Ectodermal cell (in vitro differentiated cells): ENCODE measurements around the gene COPS8.

Experiments
- H3K27ac ChIP-seq: 2 replicates; pipeline ENCODE4 v1.7.0; 2013; ENCODE audit warnings: mild to moderate bottlenecking, low read depth, low read length; ENCODE audit not compliant: insufficient read depth, poor library complexity, severe bottlenecking
- H3K27me3 ChIP-seq: 2 replicates; pipeline ENCODE4 v1.7.0; 2013; ENCODE audit warnings: mild to moderate bottlenecking, low read length; ENCODE audit not compliant: insufficient read depth, control insufficient read depth, poor library complexity, severe bottlenecking
- H3K36me3 ChIP-seq: one replicate; pipeline ENCODE4 v1.7.0; 2013; ENCODE audit warnings: low read length; ENCODE audit not compliant: control insufficient read depth, insufficient read depth
- H3K4me1 ChIP-seq: one replicate; pipeline ENCODE4 v1.7.0; 2013; ENCODE audit warnings: low read length; ENCODE audit not compliant: control insufficient read depth, insufficient read depth
- H3K4me3 ChIP-seq: 2 replicates; pipeline ENCODE4 v1.7.0; 2013; ENCODE audit warnings: low read depth, low read length, control low read depth; ENCODE audit not compliant: insufficient read depth
- H3K9me3 ChIP-seq: 2 replicates; pipeline ENCODE4 v1.7.0; 2013; ENCODE audit warnings: mild to moderate bottlenecking, low read length, moderate library complexity; ENCODE audit not compliant: control insufficient read depth
- WGBS, 2 experiments: methylation state at CpG; one replicate each; pipeline ENCODE4 v1.1.7; 2013; ENCODE audit warnings: missing lambda C conversion rate in 2 of 2; 5-methylcytosine and 5-hydroxymethylcytosine counted together

The COPS8 gene

DNA sequence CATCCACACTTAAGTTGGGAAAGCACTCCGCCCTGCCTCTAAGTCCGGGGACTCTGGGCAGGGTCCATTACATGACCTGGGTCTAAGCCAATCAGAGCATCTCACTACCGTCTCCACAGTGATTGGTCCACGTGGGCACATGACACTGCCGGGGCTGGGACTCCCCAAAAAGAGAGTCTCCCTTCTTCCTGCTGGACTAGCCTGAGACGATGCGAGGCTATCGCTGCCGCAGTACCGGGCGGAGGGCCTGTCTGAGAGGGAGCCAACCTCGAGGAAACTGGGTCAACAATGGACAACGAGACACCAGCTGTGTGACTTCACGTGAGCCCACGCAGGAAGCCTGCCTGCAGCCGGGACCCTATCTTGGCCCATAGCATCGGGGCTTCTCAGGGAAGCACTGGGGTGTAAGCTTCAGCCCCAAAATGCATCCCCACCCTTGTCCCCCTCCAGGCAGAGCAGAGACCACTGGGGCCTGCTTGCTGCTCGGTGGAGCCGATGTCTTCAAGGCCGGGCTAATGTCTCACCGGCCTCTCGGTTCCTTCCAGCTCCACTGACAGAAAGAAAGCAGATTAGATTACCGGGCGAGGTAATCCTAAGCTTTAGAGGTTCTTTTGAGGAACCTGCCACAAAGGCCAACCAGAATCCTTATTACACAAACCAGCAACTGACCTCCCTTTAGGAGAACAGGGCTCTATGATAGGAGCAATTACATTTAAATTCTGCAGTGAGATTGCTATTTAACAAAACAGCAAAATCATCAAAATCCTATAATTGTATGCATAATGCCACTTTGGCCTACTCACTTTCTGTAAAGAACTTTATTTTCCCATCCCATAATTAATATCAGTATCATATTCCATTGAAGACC lies 21.3 kb upstream of the COPS8 start:
- Histone ChIP-seq H3K9me3 (no peaks in the 10 kb centered on the region), H3K36me3 (no peaks in the 10 kb centered on the region), H3K4me1 (no peaks in the 10 kb centered on the region), H3K27me3 (no peaks in the 10 kb centered on the region), H3K4me3 (no peak overlapping the region), H3K27ac (no peak overlapping the region)
- 92 to 93% methylated on average over 24 of the region's 24 CpGs for WGBS, 2 experiments

DNA sequence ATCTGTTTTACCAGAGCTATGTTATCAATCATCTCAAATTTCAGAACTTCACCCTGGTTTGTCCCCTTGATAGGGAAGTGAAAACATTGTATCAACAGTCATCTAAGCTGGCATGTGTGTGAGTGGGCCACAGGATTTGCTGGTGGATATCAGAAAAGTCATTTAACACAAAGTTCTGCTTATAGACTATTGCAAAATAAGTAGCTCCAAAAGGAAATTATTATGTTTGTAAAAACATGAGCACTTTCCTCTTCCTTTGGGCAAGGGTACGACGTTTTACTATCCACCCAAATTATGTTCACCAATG lies 20.7 kb upstream of the COPS8 start:
- Histone ChIP-seq H3K4me1 (no peaks in the 10 kb centered on the region), H3K36me3 (no peaks in the 10 kb centered on the region), H3K27ac (no peak overlapping the region), H3K9me3 (no peaks in the 10 kb centered on the region), H3K27me3 (no peaks in the 10 kb centered on the region), H3K4me3 (no peak overlapping the region)
- WGBS, 2 experiments, result 91 to 100% methylated on average over 2 of the region's 2 CpGs

DNA sequence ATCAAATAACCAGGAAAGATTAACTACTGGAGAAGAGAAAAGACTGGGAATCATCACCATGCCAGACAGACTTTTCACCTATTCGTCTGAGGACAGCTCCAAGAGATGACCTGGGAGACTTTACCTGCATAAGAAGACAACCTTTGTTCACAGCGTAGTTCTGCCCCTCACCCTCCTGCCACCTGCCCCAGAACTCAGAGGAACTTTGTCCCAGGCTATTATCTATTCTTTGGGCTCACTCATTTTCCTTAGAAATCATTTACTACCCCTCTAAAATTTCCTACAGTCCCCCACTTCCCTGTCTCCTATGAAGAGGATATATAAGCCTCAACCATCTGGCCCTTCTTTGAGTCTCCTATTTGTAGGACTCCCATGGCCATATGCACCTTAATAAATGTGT lies 19.3 kb upstream of the COPS8 start:
- H3K27ac ChIP-seq, result no peak overlapping the region
- 88 to 89% methylated on average over 2 of the region's 2 CpGs for WGBS, 2 experiments
- H3K4me1 ChIP-seq, result no peaks in the 10 kb centered on the region
- H3K27me3 ChIP-seq, result no peaks in the 10 kb centered on the region
- H3K4me3 ChIP-seq, result no peak overlapping the region
- H3K36me3 ChIP-seq, result no peaks in the 10 kb centered on the region
- no peaks in the 10 kb centered on the region for H3K9me3 ChIP-seq

DNA sequence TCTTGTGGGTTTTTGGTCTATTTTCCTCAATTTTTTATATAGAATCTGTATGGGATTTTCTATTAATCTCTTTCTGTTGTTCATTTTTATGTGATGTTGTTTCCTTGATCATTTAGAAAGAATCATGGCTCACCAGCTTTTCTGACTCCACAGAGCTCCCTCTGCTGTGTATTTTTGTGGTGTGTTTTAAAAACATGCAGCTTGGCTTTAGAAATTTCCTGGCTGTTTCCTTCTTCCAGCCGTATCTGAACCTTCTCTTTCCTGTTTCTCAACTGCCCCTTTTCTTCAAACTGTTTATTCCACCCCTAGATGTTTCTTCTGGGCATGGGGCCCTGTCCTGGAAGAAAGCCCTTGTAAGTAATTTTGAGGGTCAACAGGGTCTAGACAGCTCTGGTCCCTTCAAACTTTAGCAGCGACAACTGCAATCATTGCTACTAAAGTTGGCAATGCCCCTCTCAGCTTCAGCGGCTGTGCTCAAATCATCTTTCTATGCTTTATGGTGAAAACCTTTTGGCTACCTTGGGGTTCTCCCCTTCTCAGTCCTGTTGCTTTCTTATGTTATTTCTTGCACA lies 17.6 kb upstream of the COPS8 start:
- Histone ChIP-seq H3K27me3 (no peaks in the 10 kb centered on the region), H3K9me3 (no peaks in the 10 kb centered on the region), H3K4me3 (no peak overlapping the region), H3K4me1 (no peaks in the 10 kb centered on the region), H3K36me3 (no peaks in the 10 kb centered on the region), H3K27ac (no peak overlapping the region)
- 93 to 94% methylated on average over 3 of the region's 3 CpGs for WGBS, 2 experiments

DNA sequence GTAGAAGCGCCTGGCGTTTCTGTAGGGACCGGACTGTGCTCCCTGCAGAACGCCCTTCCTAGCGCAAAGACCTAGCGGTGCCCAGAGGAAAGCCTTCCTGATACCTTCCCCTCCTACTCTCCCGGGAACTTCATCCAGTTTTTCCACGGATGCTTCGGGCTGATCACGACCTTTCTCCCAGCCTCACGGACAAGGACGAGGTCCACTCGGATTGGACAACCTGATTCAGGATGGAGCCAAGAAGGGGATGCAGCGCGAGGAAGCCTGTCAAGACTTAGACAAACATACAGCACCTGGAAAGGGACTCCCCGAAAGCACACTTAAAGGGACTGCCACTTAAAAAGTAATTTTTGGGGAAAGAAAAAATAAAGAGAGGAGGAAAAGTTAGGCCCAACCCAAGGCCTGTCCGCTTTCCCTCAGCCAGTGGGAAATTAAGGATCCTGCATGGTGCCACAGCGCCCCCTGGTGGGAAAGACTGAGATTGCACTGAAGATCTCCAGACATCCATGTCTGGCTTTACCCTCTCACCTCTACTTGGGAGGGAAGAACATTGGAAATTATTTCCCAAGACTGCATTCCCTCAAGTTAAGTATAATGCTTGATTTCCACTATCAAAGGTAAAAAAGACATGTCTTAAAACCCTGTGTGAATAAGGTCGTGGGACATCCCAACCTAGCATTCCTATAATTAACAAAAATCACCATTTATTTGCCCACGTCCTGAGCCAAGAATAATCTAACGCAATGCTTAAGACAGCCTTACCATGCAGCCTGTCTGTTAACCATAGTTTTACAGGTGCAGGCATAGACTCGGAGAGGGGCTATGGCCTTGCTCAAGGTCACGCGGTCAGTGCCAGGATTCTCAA lies 13.4 kb upstream of the COPS8 start:
- Histone ChIP-seq H3K4me3 (no peak overlapping the region), H3K4me1 (no peaks in the 10 kb centered on the region), H3K9me3 (no peaks in the 10 kb centered on the region), H3K27ac (no peak overlapping the region), H3K27me3 (no peaks in the 10 kb centered on the region), H3K36me3 (no peaks in the 10 kb centered on the region)
- 81 to 82% methylated on average over 24 of the region's 24 CpGs for WGBS, 2 experiments

DNA sequence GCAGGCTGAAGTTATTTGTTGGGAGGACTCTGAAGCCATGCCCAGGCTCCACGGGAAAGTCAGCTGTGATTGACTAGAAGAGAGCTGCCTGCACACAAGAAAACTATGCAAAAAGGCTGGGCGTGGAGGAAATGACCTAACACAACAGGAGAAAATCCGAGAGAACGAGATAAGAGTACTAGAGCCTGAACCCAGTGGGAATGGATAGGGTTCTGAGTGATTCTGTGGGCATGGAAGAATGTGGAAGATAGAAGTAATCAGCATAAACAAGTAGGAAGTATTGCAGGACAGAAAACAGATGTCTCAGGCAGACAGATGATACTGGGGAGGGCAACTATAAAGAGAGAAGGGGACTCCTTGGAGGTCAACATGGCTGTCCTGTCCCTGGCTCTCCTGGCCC lies 12.1 kb upstream of the COPS8 start:
- Histone ChIP-seq H3K4me3 (no peak overlapping the region), H3K27me3 (no peaks in the 10 kb centered on the region), H3K36me3 (no peaks in the 10 kb centered on the region), H3K9me3 (no peaks in the 10 kb centered on the region), H3K4me1 (no peaks in the 10 kb centered on the region), H3K27ac (no peak overlapping the region)
- 74 to 75% methylated on average over 4 of the region's 4 CpGs for WGBS, 2 experiments

DNA sequence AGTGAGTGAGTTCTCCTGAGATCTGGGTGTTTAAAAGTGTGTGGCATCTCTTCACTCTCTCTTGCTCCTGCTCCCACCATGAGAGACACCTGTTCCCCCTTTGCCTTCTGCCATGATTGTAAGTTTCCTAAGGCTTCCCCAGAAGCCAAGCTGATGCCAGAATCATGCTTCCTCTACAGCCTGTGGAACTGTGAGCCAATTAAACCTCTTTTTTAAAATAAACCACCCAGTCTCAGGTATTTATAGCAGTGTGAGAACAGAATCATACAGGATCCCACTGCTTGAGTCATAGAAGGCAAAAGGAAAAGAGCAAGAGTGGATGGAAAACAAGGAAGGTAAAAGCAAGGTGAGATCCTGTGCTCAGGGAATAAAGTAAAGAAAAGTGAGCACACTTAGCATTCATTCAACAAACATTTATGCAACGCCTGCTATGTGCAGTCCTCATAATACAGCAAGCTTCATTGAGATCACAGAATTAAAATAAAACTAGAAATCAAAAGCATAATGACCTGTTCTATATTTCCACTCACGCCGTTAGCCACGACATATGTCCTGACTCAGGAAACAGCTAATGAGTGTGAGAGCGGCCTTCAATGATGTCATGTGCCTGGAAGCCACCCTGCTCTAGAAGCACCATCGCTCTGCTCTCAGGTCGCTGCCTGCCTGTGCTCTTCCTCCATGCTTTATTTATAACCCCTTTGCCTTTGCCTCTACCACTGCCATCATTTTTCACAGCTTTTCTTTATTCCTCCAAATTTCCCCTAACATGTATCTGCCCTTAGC lies 11.3 kb upstream of the COPS8 start:
- Histone ChIP-seq H3K27me3 (no peaks in the 10 kb centered on the region), H3K4me1 (no peaks in the 10 kb centered on the region), H3K9me3 (no peaks in the 10 kb centered on the region), H3K36me3 (no peaks in the 10 kb centered on the region), H3K4me3 (no peak overlapping the region), H3K27ac (no peak overlapping the region)
- WGBS, 2 experiments, result 90 to 92% methylated on average over 7 of the region's 7 CpGs

DNA sequence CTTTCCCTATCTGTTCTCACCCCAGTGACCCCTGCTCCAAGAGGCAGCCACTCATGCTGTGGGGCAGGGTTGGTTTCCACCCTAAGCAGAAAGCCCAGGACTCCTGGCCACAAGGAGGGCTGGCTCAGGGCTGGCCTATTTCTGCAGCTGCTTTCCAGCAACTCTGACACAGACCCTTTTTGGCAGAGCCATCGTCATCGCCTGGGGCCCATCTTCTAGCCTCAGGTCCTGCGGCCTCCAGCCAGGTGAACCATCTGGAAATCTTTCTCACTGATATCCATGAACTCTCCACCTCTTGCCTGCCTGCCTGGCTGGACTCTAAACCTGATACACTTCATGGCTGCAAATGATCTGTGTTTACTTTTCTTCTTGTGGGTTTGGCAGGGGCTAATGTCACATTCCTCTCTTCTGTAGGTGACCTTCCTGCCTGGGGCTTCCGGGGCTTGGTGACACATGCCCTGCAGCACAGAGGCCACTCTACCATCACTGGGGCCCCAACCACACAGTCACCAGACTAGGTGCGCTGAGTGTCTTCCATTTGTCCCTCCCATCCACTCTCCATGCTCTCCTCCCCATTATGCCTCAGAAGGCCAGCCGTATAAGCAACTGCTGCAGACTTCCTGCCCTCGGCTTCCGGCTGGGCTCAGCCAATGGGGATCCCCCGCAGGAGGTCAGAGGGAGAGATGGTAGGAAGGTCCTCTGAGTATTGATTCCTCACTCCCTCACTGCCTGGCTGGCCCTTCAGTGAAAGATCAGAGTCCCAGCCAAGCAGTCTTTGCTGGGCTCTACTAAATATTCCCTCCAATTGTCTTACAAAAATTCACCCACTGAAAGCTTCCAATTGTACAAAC lies 9.7 kb upstream of the COPS8 start:
- WGBS, 2 experiments, result 93 to 94% methylated on average over 9 of the region's 9 CpGs
- no peaks in the 10 kb centered on the region for H3K36me3 ChIP-seq
- no peak overlapping the region for H3K4me3 ChIP-seq
- no peak overlapping the region for H3K27ac ChIP-seq
- no peaks in the 10 kb centered on the region for H3K27me3 ChIP-seq
- H3K9me3 ChIP-seq, result no peaks in the 10 kb centered on the region
- H3K4me1 ChIP-seq, result no peaks in the 10 kb centered on the region

DNA sequence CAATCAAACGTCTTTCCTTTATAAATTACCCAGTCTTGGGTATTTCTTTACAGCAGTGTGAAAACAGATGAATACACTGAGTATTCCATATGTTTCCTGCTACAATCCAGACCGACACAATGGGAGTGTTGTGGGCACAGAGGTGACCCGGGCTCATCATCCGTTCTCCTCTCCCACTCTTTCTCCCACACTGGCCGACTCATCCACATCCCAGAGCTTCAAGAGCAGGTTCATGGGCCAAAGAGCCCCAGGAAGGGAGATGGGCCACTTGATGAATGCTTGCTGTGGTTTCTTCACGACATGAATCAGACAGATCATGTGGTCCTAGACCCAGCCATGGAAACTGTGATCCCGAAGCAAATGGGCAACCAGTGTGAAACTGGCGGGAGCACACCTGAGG lies 4.1 kb upstream of the COPS8 start:
- no peaks in the 10 kb centered on the region for H3K27me3 ChIP-seq
- no peaks in the 10 kb centered on the region for H3K9me3 ChIP-seq
- no peak overlapping the region for H3K27ac ChIP-seq
- H3K4me3 ChIP-seq, result no peak overlapping the region
- WGBS, 2 experiments, result 94 to 95% methylated on average over 8 of the region's 8 CpGs
- H3K4me1 ChIP-seq, result no peaks in the 10 kb centered on the region
- H3K36me3 ChIP-seq, result no peaks in the 10 kb centered on the region
